HG02759 (cell line): ENCODE data around the gene DDX50.
"Not testable (repeated sequence)": the region's sequence is repeated elsewhere in the genome, so short reads cannot be mapped to it uniquely, and the experiment has no call there.

Experiments used
- ATAC-seq: cut with Tn5 transposase; IDR thresholded peaks from one replicate; pipeline ENCODE4 v1.9.1; 2021; ENCODE audit warnings: mild to moderate bottlenecking, moderate library complexity; ENCODE audit not compliant: unreplicated experiment

DDX50 gene

DNA sequence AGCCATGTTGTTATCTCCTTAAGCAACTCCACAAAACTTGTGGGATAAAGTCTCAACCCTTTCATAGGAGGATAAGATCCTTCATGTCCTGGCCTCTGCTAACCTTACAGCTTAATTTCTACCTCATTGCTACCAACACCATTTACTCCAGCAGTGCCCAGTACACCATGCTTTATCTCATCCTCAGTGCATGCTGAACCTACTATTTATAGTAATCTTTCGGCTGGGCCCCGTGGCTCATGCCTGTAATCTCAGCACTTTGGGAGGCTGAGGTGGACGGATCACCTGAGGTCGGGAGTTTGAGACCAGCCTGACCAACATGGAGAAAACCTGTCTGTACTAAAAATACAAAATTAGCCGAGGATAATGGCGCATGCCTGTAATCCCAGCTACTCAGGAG is 78.6 kb downstream of the DDX50 start:
- not testable (repeated sequence) for ATAC-seq

DNA sequence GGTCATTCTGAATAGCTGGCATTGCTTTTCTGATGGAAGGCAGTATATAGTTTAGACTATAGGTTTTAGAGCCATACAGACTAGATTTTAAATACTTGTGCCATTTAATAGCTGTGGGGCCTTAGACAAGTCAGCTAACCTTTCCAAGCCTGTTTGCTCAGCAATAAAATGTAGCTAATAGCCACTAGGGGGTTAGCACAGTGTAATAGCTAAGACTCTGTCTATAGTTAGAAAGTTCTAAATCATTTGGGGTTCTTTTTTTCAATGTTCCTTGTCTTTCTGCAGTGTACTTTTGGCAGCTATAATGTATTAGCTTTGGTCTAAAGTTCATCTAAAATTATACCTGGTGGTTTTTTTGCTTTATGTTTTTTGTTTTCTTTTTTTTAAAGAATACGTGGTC is 80.0 kb downstream of the DDX50 start:
- ATAC-seq: no peak

DNA sequence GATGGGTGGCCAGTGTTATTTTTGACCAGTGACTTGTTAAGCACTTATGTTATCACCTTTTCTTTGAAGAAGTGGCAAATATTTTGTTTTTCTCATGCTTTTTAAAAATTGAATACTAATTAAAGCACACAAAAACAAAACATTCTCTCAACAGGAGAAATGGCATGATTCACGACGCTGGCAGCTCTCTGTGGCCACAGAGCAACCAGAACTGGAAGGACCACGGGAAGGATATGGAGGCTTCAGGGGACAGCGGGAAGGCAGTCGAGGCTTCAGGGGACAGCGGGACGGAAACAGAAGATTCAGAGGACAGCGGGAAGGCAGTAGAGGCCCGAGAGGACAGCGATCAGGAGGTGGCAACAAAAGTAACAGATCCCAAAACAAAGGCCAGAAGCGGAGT is 81.3 kb downstream of the DDX50 start:
- no peak for ATAC-seq

DNA sequence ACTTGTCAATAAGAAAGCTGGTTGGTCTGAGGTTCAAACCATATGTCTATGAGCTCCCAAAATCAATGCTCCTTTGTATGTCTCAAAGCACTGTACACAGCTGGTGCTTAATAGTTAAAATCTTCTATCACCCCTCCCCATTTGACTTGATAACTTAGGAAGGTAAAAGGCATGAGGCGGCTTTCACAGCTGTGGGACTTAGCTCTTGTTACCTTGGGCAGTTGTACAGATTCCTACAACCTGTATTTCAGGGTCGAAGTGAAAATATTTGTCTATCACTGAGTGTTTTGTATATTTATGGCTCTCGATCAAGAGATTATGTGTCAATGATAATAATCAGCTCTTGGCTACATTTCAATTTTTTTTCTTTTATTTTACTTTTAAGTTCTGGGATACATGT is 86.5 kb downstream of the DDX50 start:
- no peak for ATAC-seq

DNA sequence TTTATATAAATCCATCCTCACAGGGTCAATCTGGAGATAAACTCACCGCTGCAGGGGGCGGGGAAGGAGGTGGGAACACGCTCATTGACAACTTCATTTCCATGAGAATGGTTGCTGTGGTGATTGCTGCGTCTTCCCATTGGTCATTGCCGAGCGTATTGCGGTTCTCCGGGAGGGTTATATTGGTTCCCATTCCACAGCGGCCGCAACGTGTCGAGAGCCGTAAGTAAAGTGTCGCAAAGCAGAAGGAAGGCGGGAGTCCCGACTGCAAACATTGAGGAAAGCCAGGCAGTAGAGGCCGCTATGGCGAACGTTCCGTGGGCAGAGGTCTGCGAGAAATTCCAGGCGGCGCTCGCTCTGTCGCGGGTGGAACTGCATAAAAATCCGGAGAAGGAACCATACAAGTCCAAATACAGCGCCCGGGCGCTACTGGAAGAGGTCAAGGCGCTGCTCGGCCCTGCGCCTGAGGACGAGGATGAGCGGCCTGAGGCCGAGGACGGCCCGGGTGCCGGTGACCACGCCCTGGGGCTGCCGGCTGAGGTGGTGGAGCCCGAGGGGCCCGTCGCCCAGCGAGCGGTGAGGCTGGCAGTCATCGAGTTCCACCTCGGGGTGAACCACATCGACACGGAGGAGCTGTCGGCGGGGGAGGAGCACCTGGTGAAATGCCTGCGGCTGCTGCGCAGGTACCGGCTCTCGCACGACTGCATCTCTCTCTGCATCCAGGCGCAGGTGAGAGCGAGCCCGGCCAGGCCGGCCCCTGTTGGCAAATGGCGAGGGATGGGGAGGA is 87.6 kb downstream of the DDX50 start, which contains the start of gene KIFBP:
Gene KIFBP, plus strand, starts transcription at position 274 of the 787 bp plus-strand sequence. Its CDS starts 30 bp downstream, at position 304.
- ATAC-seq: peak; percentile 85

DNA sequence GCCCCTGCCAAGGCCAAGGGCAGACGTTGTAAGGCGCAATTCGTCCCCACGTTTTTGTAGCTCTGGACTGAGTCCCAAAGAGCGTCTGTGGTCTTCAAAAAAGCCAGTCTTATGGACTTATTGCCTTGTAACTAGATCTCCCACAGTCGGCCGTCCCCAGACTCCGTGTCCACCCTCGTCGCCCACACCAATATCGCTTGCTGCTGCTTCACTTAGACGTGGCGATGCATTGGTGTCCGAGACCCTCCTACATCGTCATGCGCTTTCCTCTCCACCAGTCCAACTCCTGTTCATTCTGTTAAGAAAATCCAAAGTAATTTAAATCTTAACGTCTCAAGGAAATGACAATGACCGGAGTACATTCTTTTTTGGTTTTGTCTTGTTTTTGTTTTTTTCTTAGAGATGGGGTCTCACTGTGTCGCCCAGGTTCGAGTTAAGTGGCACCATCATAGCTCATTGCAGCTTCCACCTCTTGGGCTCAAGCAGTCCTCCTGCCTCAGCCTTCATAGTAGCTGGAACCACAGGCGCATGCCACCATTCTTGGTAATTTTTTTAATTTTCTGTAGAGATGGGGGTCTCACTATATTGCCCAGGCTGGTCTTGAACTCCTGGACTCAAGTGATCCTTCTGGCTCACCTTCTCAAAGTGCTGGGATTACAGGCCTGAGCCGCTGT is 88.3 kb downstream of the DDX50 start:
- ATAC-seq: no peak

GRCh38 chr10:68992636-68993440 is 91.7 kb downstream of the DDX50 start:
- no peak for ATAC-seq
